CD14-positive monocyte (primary cell): Measurements from ENCODE around the gene BLCAP. TPM values are rescaled to one million over a fixed set of nuclear protein-coding genes. Genes with fewer than 3 reads are reported as not detected.

Experiments
- DNase-seq, 3 donors: peaks; one replicate each; pipeline ENCODE4 v3.0.0-alpha.2; 2011 to 2022
- H2AFZ ChIP-seq: 2 replicates; pipeline ENCODE4 v1.6.0; 2012; ENCODE audit warnings: mild to moderate bottlenecking, low read depth, low read length, inconsistent platforms; ENCODE audit not compliant: insufficient read depth, poor library complexity, severe bottlenecking
- H3K27ac ChIP-seq, 2 donors: 1 replicate in 1 of 2; 2 replicates in 1 of 2; pipeline ENCODE4 v1.5.1; 2012 to 2013; ENCODE audit warnings: low read length in 2 of 2, control low read depth in 1 of 2, inconsistent platforms in 1 of 2, low read depth in 1 of 2, mild to moderate bottlenecking in 1 of 2
- H3K27me3 ChIP-seq, 2 donors: one replicate each; pipeline versions ENCODE4 v1.6.0 to v1.6.1; 2011 to 2013; ENCODE audit warnings: low read length in 2 of 2; ENCODE audit not compliant: control insufficient read depth in 2 of 2, insufficient read depth in 2 of 2
- H3K36me3 ChIP-seq, 2 donors: replicated peaks in 1 of 2; 1 replicate in 1 of 2; 2 replicates in 1 of 2; pipeline versions ENCODE4 v1.5.1 to v1.6.1; 2012 to 2013; ENCODE audit warnings: low read length in 2 of 2, control low read depth in 1 of 2, inconsistent platforms in 1 of 2, mild to moderate bottlenecking in 1 of 2; ENCODE audit not compliant: insufficient read depth in 2 of 2, control insufficient read depth in 1 of 2
- H3K4me1 ChIP-seq, 2 donors: 1 replicate in 1 of 2; 2 replicates in 1 of 2; pipeline versions ENCODE4 v1.5.1 to v1.6.1; 2012 to 2013; ENCODE audit warnings: low read length in 2 of 2, control low read depth in 1 of 2, inconsistent platforms in 1 of 2, mild to moderate bottlenecking in 1 of 2, moderate library complexity in 1 of 2; ENCODE audit not compliant: insufficient read depth in 2 of 2, control insufficient read depth in 1 of 2
- H3K4me2 ChIP-seq: replicated peaks from 2 replicates; pipeline ENCODE3; 2012; ENCODE audit warnings: low read length, moderate library complexity, mild to moderate bottlenecking; ENCODE audit not compliant: poor library complexity, severe bottlenecking; ENCODE audit errors: extremely low read depth
- H3K4me3 ChIP-seq, 3 experiments: fragments of 200-600 bp in 1 of 3; sonication (generic) in 1 of 3; replicated peaks in 1 of 3; 1 replicate in 2 of 3; 2 replicates in 1 of 3; pipeline ENCODE4 v1.5.1; 2011 to 2013; ENCODE audit warnings: low read length in 3 of 3, mild to moderate bottlenecking in 3 of 3, control low read depth in 2 of 3, low read depth in 2 of 3, inconsistent platforms in 1 of 3, moderate library complexity in 1 of 3
- H3K79me2 ChIP-seq: 2 replicates; pipeline ENCODE4 v1.6.0; 2012; ENCODE audit warnings: mild to moderate bottlenecking, control low read depth, inconsistent platforms, low read length, moderate library complexity; ENCODE audit not compliant: insufficient read depth
- H3K9ac ChIP-seq: 2 replicates; pipeline ENCODE4 v1.6.0; 2017; ENCODE audit warnings: low read length, mild to moderate bottlenecking; ENCODE audit not compliant: insufficient read depth, poor library complexity, severe bottlenecking
- H3K9me3 ChIP-seq, 2 donors: replicated peaks in 1 of 2; 1 replicate in 1 of 2; 2 replicates in 1 of 2; pipeline versions ENCODE4 v1.5.1 to v1.6.1; 2012 to 2013; ENCODE audit warnings: low read length in 2 of 2, control low read depth in 1 of 2; ENCODE audit not compliant: control insufficient read depth in 1 of 2, insufficient read depth in 1 of 2
- H4K20me1 ChIP-seq: 2 replicates; pipeline ENCODE4 v1.6.0; 2012; ENCODE audit warnings: mild to moderate bottlenecking, low read length, control low read depth, moderate library complexity; ENCODE audit not compliant: insufficient read depth
- H3K27ac Mint-ChIP-seq, 7 donors: one replicate each; pipeline ENCODE4 v1.8.0; 2020; ENCODE audit warnings: mild to moderate bottlenecking in 7 of 7, mixed read lengths in 7 of 7, moderate library complexity in 6 of 7, inconsistent platforms in 2 of 7
- H3K27me3 Mint-ChIP-seq, 3 donors: one replicate each; pipeline ENCODE4 v1.8.0; 2021 to 2022; ENCODE audit warnings: low read depth in 3 of 3, mild to moderate bottlenecking in 3 of 3, mixed read lengths in 3 of 3, moderate library complexity in 3 of 3, inconsistent platforms in 1 of 3
- H3K36me3 Mint-ChIP-seq, 2 donors: one replicate each; pipeline ENCODE4 v1.8.0; 2020; ENCODE audit warnings: mixed read lengths in 2 of 2, inconsistent platforms in 1 of 2, mild to moderate bottlenecking in 1 of 2
- H3K4me1 Mint-ChIP-seq: one replicate; pipeline ENCODE4 v1.8.0; 2020; ENCODE audit warnings: mild to moderate bottlenecking, mixed read lengths
- H3K4me3 Mint-ChIP-seq, 2 donors: one replicate each; pipeline ENCODE4 v1.8.0; 2020; ENCODE audit warnings: mild to moderate bottlenecking in 2 of 2, mixed read lengths in 2 of 2, moderate library complexity in 1 of 2
- H3K9me3 Mint-ChIP-seq, 7 donors: one replicate each; pipeline ENCODE4 v1.8.0; 2020 to 2022; ENCODE audit warnings: mixed read lengths in 7 of 7, mild to moderate bottlenecking in 6 of 7, moderate library complexity in 6 of 7, inconsistent platforms in 2 of 7
- WGBS: methylation state at CpG from one replicate; pipeline ENCODE4 v1.1.5; 2013; ENCODE audit warnings: missing lambda C conversion rate; ENCODE audit not compliant: insufficient coverage; 5-methylcytosine and 5-hydroxymethylcytosine counted together
- intact Hi-C, 2 donors: fragments of 100-400 bp; cut with micrococcal nuclease; formaldehyde crosslinking; loops; one replicate each; pipeline versions ENCODE4 v1.15.0 to v1.15.1; 2023
- polyA plus RNA-seq, 3 donors: library from polyadenylated mRNA; depleted of rRNA in 1 of 3; unstranded in 2 of 3; stranded (reverse) in 1 of 3; fragments of 300-500 nt in 2 of 3; fragments of >200 nt in 1 of 3; fragmentation: Illumina TruSeq in 2 of 3; gene quantifications; 1 replicate in 2 of 3; 2 replicates in 1 of 3; pipeline ENCODE4 v1.2.3, GENCODE V29; 2012 to 2021
- TF ChIP-seq, protein P1 (sequence below): fragments of 200-600 bp; IDR thresholded peaks from one replicate; pipeline ENCODE4 v1.8.0; 2022; ENCODE audit warnings: antibody characterized with exemption, mild to moderate bottlenecking

Gene BLCAP
- polyA plus RNA-seq, 3 donors = 45.3 to 54.5 (median 53.3) TPM

DNA sequence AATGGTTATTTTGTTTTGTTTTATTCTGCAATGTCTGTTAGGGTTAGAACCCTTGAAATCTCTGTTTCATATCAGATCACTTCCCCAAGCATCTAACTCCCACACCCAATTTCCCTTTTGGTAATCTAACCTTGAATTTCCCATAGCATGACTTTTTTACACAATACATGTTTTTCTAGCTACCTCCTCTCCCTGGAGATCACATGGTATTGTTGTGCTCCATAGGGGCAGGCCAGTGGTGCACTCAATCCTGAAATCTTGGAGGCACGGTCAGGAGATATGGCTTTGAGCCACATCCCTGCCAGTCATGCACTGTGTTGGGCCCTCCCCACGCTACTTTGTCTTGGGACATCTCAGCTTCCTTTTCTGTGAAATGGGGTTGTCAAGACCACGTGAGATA is 43.3 kb downstream of the BLCAP start:
- Histone ChIP-seq H3K9ac (no peak overlapping the region), H4K20me1 (no peaks in the 10 kb centered on the region), H3K36me3 (no peaks in the 10 kb centered on the region), H3K27ac (no peak overlapping the region), H2AFZ (no peak overlapping the region), H3K9me3 (no peaks in the 10 kb centered on the region), H3K4me1 (no peaks in the 10 kb centered on the region), H3K79me2 (no peaks in the 10 kb centered on the region), H3K4me3 (no peak overlapping the region), H3K27me3 (no peaks in the 10 kb centered on the region), H3K4me2 (no peak overlapping the region)
- H3K4me1 Mint-ChIP-seq = peaks cover 5% of the 10 kb centered on the region
- no peaks in the 10 kb centered on the region for H3K36me3 Mint-ChIP-seq
- H3K27me3 Mint-ChIP-seq = peaks cover 11 to 16% (median 15%) of the 10 kb centered on the region in 3 donors
- TF ChIP-seq, protein P1, sequence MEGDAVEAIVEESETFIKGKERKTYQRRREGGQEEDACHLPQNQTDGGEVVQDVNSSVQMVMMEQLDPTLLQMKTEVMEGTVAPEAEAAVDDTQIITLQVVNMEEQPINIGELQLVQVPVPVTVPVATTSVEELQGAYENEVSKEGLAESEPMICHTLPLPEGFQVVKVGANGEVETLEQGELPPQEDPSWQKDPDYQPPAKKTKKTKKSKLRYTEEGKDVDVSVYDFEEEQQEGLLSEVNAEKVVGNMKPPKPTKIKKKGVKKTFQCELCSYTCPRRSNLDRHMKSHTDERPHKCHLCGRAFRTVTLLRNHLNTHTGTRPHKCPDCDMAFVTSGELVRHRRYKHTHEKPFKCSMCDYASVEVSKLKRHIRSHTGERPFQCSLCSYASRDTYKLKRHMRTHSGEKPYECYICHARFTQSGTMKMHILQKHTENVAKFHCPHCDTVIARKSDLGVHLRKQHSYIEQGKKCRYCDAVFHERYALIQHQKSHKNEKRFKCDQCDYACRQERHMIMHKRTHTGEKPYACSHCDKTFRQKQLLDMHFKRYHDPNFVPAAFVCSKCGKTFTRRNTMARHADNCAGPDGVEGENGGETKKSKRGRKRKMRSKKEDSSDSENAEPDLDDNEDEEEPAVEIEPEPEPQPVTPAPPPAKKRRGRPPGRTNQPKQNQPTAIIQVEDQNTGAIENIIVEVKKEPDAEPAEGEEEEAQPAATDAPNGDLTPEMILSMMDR = no peak
- intact Hi-C loops = no loop called here
- 100% methylated on average over 1 of the region's 3 CpGs for WGBS
- DNase-seq = no peak
- peaks cover 0 to 9% (median 4%) of the 10 kb centered on the region in 7 donors for H3K9me3 Mint-ChIP-seq
- H3K27ac Mint-ChIP-seq = no peak overlapping the region
- H3K4me3 Mint-ChIP-seq = no peak overlapping the region

DNA sequence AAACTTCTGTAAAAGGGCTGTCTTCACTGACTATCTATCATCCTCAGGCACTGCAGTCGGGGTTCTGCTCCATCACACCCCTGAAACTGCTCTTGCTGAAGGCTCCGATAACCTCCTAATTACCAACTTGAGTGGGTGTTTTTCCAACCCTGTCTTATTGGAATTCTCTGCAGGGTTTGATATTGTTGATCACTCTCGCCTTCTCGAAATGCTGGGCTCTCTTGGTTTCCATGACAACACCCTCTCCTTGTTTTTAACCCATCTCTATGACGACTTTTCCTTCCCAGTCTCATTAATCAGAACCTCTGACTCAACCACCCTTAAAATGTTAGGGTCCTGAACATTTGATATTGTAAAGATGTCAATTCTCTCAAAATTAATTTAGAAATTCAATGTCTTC is 46.1 kb downstream of the BLCAP start:
- intact Hi-C loops = no loop called here
- no peak for DNase-seq
- Histone ChIP-seq H3K4me1 (no peaks in the 10 kb centered on the region), H3K4me3 (no peak overlapping the region), H3K79me2 (no peaks in the 10 kb centered on the region), H3K36me3 (no peaks in the 10 kb centered on the region), H3K4me2 (no peak overlapping the region), H2AFZ (no peak overlapping the region), H3K9ac (no peak overlapping the region), H4K20me1 (no peaks in the 10 kb centered on the region), H3K27me3 (no peaks in the 10 kb centered on the region), H3K9me3 (no peaks in the 10 kb centered on the region), H3K27ac (no peak overlapping the region)
- 94% methylated on average over 3 of the region's 5 CpGs for WGBS
- Mint-ChIP-seq H3K27ac (no peak overlapping the region), H3K4me3 (peak overlapping the region in 1 of 2 donors; percentile 27), H3K27me3 (peaks cover 9 to 19% (median 14%) of the 10 kb centered on the region in 3 donors), H3K4me1 (peaks cover 5% of the 10 kb centered on the region), H3K36me3 (no peaks in the 10 kb centered on the region), H3K9me3 (peaks cover 0 to 9% (median 3%) of the 10 kb centered on the region in 7 donors)
- TF ChIP-seq, protein P1 = no peak
